ENCODE data around the gene CMIP. TPM values are rescaled to one million over a fixed set of nuclear protein-coding genes. Genes with fewer than 3 reads are reported as not detected.

Gene CMIP
- polyA plus RNA-seq, 3 donors = 0.85 to 61.9 (median 0.93) TPM

DNA sequence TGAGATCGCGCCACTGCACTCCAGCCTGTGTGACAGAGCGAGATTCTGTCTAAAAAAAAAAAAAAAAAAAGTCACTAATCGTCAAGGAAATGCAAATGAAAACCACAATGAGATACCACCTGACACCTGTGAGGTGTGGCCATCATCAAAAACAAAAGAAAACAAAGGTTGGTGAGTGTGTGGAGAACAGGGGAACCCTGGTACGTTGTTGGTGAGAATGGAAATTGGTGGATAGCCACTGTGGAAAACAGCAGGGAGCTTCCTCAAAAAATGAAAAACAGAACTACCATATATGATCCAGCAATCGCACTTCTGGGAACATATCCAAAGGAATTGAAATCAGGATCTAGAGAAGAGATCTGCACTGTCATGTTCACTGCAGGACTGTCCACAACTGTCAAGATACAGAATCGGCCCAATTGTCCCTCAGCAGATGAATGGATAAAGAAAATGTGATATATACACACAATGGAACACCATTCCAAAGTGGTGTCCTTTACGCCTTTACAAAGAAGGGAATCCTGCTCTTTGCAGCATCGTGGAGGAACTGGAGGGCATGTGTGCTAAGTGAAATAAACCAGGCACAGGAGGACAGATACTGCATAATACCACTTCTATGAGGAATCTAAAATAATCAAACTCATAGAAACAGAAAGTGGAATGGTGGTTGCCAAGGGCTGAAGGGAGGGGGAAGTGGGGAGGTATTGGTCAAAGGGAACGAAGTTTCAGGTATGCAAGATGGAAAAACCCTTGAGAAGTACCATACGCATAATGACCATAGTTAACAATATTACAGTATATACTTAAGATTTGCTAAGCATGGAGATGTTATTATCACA is 271.0 kb downstream of the CMIP start:
- Histone ChIP-seq H4K20me1 (ENCODE audit: insufficient read depth, low read length) (peaks cover 1% of the 10 kb centered on the region), H2AFZ (ENCODE audit: insufficient read depth, low read depth, low read length, poor library complexity, severe bottlenecking) (no peak overlapping the region), H3K9ac (ENCODE audit: insufficient read depth, low read length, poor library complexity, severe bottlenecking) (no peak overlapping the region), H3K27ac (ENCODE audit: low read depth in 1 of 2, low read length in 2 of 2) (no peak overlapping the region), H3K9me3 (replicated peaks in 1 of 2; ENCODE audit: control insufficient read depth in 1 of 2, insufficient read depth in 1 of 2, low read length in 2 of 2) (peaks cover under 1 to 5% of the 10 kb centered on the region in 2 donors), H3K27me3 (ENCODE audit: control insufficient read depth in 2 of 2, insufficient read depth in 2 of 2, low read length in 2 of 2) (no peaks in the 10 kb centered on the region), H3K4me1 (ENCODE audit: control insufficient read depth in 1 of 2, insufficient read depth in 2 of 2, low read length in 2 of 2) (peaks cover 16 to 22% of the 10 kb centered on the region in 2 donors), H3K79me2 (ENCODE audit: insufficient read depth, low read length) (no peaks in the 10 kb centered on the region), H3K4me3 (replicated peaks in 1 of 3; ENCODE audit: low read depth in 2 of 3, low read length in 3 of 3) (no peak overlapping the region), H3K4me2 (replicated peaks; ENCODE audit: extremely low read depth, low read length, poor library complexity, severe bottlenecking) (no peak overlapping the region), H3K36me3 (replicated peaks in 1 of 2; ENCODE audit: control insufficient read depth in 1 of 2, insufficient read depth in 2 of 2, low read length in 2 of 2) (no peaks in the 10 kb centered on the region)
- intact Hi-C loops (cut with micrococcal nuclease) = loop anchor here (5.0 to 10.0 kb wide), 2 partner anchors 311 to 353 kb away; no protein-coding TSS in a partner anchor
- WGBS (ENCODE audit: insufficient coverage) = 20% methylated on average over 1 of the region's 11 CpGs
- DNase-seq = no peak
- Mint-ChIP-seq H3K9me3 (peaks cover 0 to 8% (median 4%) of the 10 kb centered on the region in 7 donors), H3K27ac (peak overlapping the region in 1 of 7 donors; percentile 17), H3K4me3 (no peak overlapping the region), H3K4me1 (peaks cover 31% of the 10 kb centered on the region), H3K36me3 (peaks cover 8% of the 10 kb centered on the region in 2 donors), H3K27me3 (ENCODE audit: low read depth in 3 of 3) (peaks cover 1 to 5% (median 2%) of the 10 kb centered on the region in 3 donors)
- TF ChIP-seq, protein P1, sequence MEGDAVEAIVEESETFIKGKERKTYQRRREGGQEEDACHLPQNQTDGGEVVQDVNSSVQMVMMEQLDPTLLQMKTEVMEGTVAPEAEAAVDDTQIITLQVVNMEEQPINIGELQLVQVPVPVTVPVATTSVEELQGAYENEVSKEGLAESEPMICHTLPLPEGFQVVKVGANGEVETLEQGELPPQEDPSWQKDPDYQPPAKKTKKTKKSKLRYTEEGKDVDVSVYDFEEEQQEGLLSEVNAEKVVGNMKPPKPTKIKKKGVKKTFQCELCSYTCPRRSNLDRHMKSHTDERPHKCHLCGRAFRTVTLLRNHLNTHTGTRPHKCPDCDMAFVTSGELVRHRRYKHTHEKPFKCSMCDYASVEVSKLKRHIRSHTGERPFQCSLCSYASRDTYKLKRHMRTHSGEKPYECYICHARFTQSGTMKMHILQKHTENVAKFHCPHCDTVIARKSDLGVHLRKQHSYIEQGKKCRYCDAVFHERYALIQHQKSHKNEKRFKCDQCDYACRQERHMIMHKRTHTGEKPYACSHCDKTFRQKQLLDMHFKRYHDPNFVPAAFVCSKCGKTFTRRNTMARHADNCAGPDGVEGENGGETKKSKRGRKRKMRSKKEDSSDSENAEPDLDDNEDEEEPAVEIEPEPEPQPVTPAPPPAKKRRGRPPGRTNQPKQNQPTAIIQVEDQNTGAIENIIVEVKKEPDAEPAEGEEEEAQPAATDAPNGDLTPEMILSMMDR (IDR thresholded peaks at IDR 0.05) = no peak

DNA sequence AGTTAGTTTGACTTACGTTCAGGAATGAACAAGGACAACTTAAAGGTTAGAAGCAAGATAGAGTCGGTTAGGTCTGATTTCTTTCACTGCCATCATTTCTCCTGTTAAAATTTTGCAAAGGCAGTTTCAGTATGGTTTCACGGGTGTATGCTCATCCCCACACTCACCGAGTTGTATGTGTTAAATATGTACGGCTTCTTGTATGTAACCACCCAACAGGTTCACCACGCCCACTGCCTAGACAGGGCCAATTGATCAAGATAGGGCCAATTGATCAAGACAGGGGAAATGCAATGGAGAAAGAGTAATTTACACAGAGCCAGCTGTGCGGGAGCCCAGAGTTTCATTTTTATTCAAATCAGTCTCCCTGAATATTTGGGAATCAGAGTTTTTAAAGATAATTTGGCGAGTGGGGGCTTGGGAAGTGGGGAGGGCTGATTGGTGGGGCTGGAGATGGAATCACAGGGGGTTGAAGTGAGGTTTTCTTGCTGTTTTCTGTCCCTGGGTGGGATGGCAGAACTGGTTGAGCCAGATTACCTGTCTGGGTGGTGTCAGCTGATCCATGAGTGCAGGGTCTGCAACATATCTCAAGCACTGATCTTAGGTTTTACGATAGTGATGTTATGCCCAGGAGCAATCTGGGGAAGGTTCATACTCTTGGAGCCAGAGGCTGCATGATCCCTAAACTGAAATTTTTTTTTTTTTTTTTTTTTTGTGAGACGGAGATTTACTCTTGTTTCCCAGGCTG is 272.0 kb downstream of the CMIP start:
- H3K27ac ChIP-seq (ENCODE audit: low read depth in 1 of 2, low read length in 2 of 2) = no peak overlapping the region

More for the DNA sequence above, 272.0 kb downstream of the CMIP start:
- Histone ChIP-seq H3K4me2 (replicated peaks; ENCODE audit: extremely low read depth, low read length, poor library complexity, severe bottlenecking) (no peak overlapping the region), H3K4me1 (ENCODE audit: control insufficient read depth in 1 of 2, insufficient read depth in 2 of 2, low read length in 2 of 2) (peaks cover 16 to 22% of the 10 kb centered on the region in 2 donors), H3K79me2 (ENCODE audit: insufficient read depth, low read length) (no peaks in the 10 kb centered on the region), H3K9me3 (replicated peaks in 1 of 2; ENCODE audit: control insufficient read depth in 1 of 2, insufficient read depth in 1 of 2, low read length in 2 of 2) (peaks cover 11 to 13% of the 10 kb centered on the region in 2 donors), H4K20me1 (ENCODE audit: insufficient read depth, low read length) (no peaks in the 10 kb centered on the region), H3K4me3 (replicated peaks in 1 of 3; ENCODE audit: low read depth in 2 of 3, low read length in 3 of 3) (no peak overlapping the region), H3K36me3 (replicated peaks in 1 of 2; ENCODE audit: control insufficient read depth in 1 of 2, insufficient read depth in 2 of 2, low read length in 2 of 2) (no peaks in the 10 kb centered on the region), H2AFZ (ENCODE audit: insufficient read depth, low read depth, low read length, poor library complexity, severe bottlenecking) (no peak overlapping the region), H3K27me3 (ENCODE audit: control insufficient read depth in 2 of 2, insufficient read depth in 2 of 2, low read length in 2 of 2) (no peaks in the 10 kb centered on the region), H3K9ac (ENCODE audit: insufficient read depth, low read length, poor library complexity, severe bottlenecking) (no peak overlapping the region)
- peak overlapping the region in 1 of 7 donors; percentile 10 for H3K27ac Mint-ChIP-seq
- DNase-seq = no peak
- WGBS (ENCODE audit: insufficient coverage) = 86% methylated on average over 2 of the region's 10 CpGs
- H3K36me3 Mint-ChIP-seq = peaks cover 1 to 3% of the 10 kb centered on the region in 2 donors
- peaks cover 7 to 19% (median 14%) of the 10 kb centered on the region in 7 donors for H3K9me3 Mint-ChIP-seq
- no peak overlapping the region for H3K4me3 Mint-ChIP-seq
- H3K4me1 Mint-ChIP-seq = peaks cover 30% of the 10 kb centered on the region
- H3K27me3 Mint-ChIP-seq (ENCODE audit: low read depth in 3 of 3) = peaks cover 1 to 5% (median 2%) of the 10 kb centered on the region in 3 donors
- TF ChIP-seq, protein P1 (IDR thresholded peaks at IDR 0.05) = no peak
- intact Hi-C loops (cut with micrococcal nuclease) = loop anchor here (5.0 to 10.0 kb wide), 2 partner anchors 312 to 354 kb away; no protein-coding TSS in a partner anchor

Measured in CD14-positive monocyte (primary cell).